H1 (cell line): Measurements from ENCODE around the gene CADM2. TPM values are rescaled to one million over a fixed set of nuclear protein-coding genes. Genes with fewer than 3 reads are reported as not detected.

Source experiments
- CTCF ChIA-PET: fragments of 300-600 bp; sonication (Branson Sonifier 250); formaldehyde crosslinking; loops from one replicate; lab custom pipeline; 2021; ENCODE audit not compliant: partially characterized antibody; lab: Charles Lee
- POLR2A ChIA-PET: fragments of 300-600 bp; sonication (Branson Sonifier 250); formaldehyde crosslinking; loops from one replicate; lab custom pipeline; 2021; ENCODE audit warnings: inconsistent platforms; ENCODE audit not compliant: partially characterized antibody; lab: Charles Lee
- DNase-seq, 2 experiments: peaks; one replicate each; pipeline versions ENCODE4 v3.0.0 to v3.0.0-alpha.2; 2010 to 2022; ENCODE audit warnings: low spot score in 2 of 2, low read depth in 1 of 2, mixed read lengths in 1 of 2
- FAIRE-seq: peaks from 2 replicates; lab custom pipeline; 2011; peaks lifted over from hg19 to GRCh38; lab: Jason Lieb, UNC
- H2AFZ ChIP-seq: 2 replicates; pipeline ENCODE4 v1.8.1; 2012; ENCODE audit warnings: low read length, inconsistent platforms
- H2AK5ac ChIP-seq: 2 replicates; pipeline ENCODE4 v1.6.1; 2013; ENCODE audit warnings: low read depth, low read length
- H2BK120ac ChIP-seq: replicated peaks from 2 replicates; pipeline ENCODE3; 2013; ENCODE audit warnings: low read depth, low read length, inconsistent platforms
- H2BK12ac ChIP-seq: 2 replicates; pipeline ENCODE4 v1.6.1; 2013; ENCODE audit warnings: low read depth, low read length
- H2BK15ac ChIP-seq: 2 replicates; pipeline ENCODE4 v1.6.1; 2013; ENCODE audit warnings: low read length
- H2BK20ac ChIP-seq: 2 replicates; pipeline ENCODE4 v1.6.1; 2013; ENCODE audit warnings: low read length
- H2BK5ac ChIP-seq: 2 replicates; pipeline ENCODE4 v1.6.1; 2013; ENCODE audit warnings: low read depth, low read length
- H3K14ac ChIP-seq: 2 replicates; pipeline ENCODE4 v1.6.1; 2013; ENCODE audit warnings: inconsistent platforms; ENCODE audit not compliant: insufficient read length
- H3K18ac ChIP-seq: 2 replicates; pipeline ENCODE4 v1.6.1; 2013; ENCODE audit warnings: low read length; ENCODE audit errors: extremely low read depth
- H3K23ac ChIP-seq: 2 replicates; pipeline ENCODE4 v1.6.1; 2013; ENCODE audit warnings: inconsistent platforms; ENCODE audit not compliant: insufficient read length
- H3K23me2 ChIP-seq: 2 replicates; pipeline ENCODE4 v1.6.1; 2013; ENCODE audit warnings: low read depth, low read length
- H3K27ac ChIP-seq: 2 replicates; pipeline ENCODE4 v1.6.1; 2011; ENCODE audit warnings: low read depth, low read length, inconsistent platforms
- H3K27me3 ChIP-seq, 4 experiments: replicated peaks in 1 of 4; 1 replicate in 1 of 4; 2 replicates in 3 of 4; pipeline versions ENCODE4 v1.6.1 to v1.8.1; 2011 to 2013; ENCODE audit warnings: low read length in 3 of 4, mild to moderate bottlenecking in 3 of 4, inconsistent platforms in 2 of 4, mixed read lengths in 2 of 4, moderate library complexity in 1 of 4; ENCODE audit not compliant: control insufficient read depth in 3 of 4, insufficient read depth in 3 of 4; ENCODE audit errors: extremely low read depth in 1 of 4
- H3K36me3 ChIP-seq, 4 experiments: 2 replicates each; pipeline versions ENCODE4 v1.6.1 to v1.8.1; 2011 to 2013; ENCODE audit warnings: mild to moderate bottlenecking in 4 of 4, low read length in 3 of 4, moderate library complexity in 2 of 4, control low read depth in 1 of 4, inconsistent platforms in 1 of 4; ENCODE audit not compliant: insufficient read depth in 4 of 4, control insufficient read depth in 2 of 4
- H3K4ac ChIP-seq: replicated peaks from 2 replicates; pipeline ENCODE3; 2013; ENCODE audit warnings: low read length, low read depth, mixed read lengths, inconsistent platforms; ENCODE audit not compliant: insufficient read length
- H3K4me1 ChIP-seq, 4 experiments: replicated peaks in 1 of 4; 1 replicate in 1 of 4; 2 replicates in 3 of 4; pipeline versions ENCODE4 v1.6.1 to v1.8.1; 2011 to 2013; ENCODE audit warnings: low read length in 3 of 4, inconsistent platforms in 2 of 4, mixed read lengths in 1 of 4; ENCODE audit not compliant: insufficient read depth in 4 of 4, control insufficient read depth in 3 of 4
- H3K4me2 ChIP-seq, 2 experiments: 2 replicates each; pipeline versions ENCODE4 v1.6.1 to v1.8.1; 2011 to 2013; ENCODE audit warnings: low read depth in 2 of 2, low read length in 2 of 2, control low read depth in 1 of 2, inconsistent platforms in 1 of 2, mild to moderate bottlenecking in 1 of 2; ENCODE audit not compliant: insufficient read depth in 1 of 2
- H3K4me3 ChIP-seq, 4 experiments: fragments of 200-600, 300-600 bp in 1 of 4; sonication (generic), shearing (Covaris generic), sonication (Bioruptor Twin) in 1 of 4; 2 replicates each; pipeline versions ENCODE4 v1.5.1 to v1.8.1; 2011 to 2016; ENCODE audit warnings: low read length in 4 of 4, low read depth in 3 of 4, control low read depth in 2 of 4, inconsistent platforms in 2 of 4, mild to moderate bottlenecking in 2 of 4, mixed read lengths in 1 of 4, moderate library complexity in 1 of 4; ENCODE audit not compliant: insufficient read depth in 2 of 4; ENCODE audit errors: extremely low read depth in 1 of 4
- H3K56ac ChIP-seq: replicated peaks from 2 replicates; pipeline ENCODE3; 2013; ENCODE audit warnings: low read depth, mild to moderate bottlenecking, mixed read lengths, low read length, inconsistent platforms; ENCODE audit not compliant: insufficient read length
- H3K79me1 ChIP-seq: 2 replicates; pipeline ENCODE4 v1.6.1; 2013; ENCODE audit warnings: low read depth, low read length, control low read depth
- H3K79me2 ChIP-seq, 2 experiments: 2 replicates each; pipeline versions ENCODE4 v1.6.1 to v1.8.1; 2012 to 2013; ENCODE audit warnings: low read length in 2 of 2, mild to moderate bottlenecking in 2 of 2, inconsistent platforms in 1 of 2; ENCODE audit not compliant: insufficient read depth in 2 of 2, control insufficient read depth in 1 of 2
- H3K9ac ChIP-seq, 4 experiments: replicated peaks in 1 of 4; 1 replicate in 1 of 4; 2 replicates in 3 of 4; pipeline versions ENCODE4 v1.6.1 to v1.8.1; 2011 to 2013; ENCODE audit warnings: low read depth in 3 of 4, low read length in 3 of 4, control low read depth in 2 of 4, mild to moderate bottlenecking in 2 of 4, moderate library complexity in 2 of 4, inconsistent platforms in 1 of 4; ENCODE audit errors: extremely low read depth in 1 of 4
- H3K9me3 ChIP-seq, 2 experiments: 2 replicates each; pipeline versions ENCODE4 v1.6.1 to v1.8.1; 2012 to 2013; ENCODE audit warnings: mild to moderate bottlenecking in 2 of 2, moderate library complexity in 2 of 2, control low read depth in 1 of 2, inconsistent platforms in 1 of 2, low read depth in 1 of 2, low read length in 1 of 2, mixed read lengths in 1 of 2; ENCODE audit not compliant: insufficient read depth in 2 of 2
- H4K20me1 ChIP-seq, 2 experiments: replicated peaks in 1 of 2; 2 replicates each; pipeline versions ENCODE3 to v1.8.1; 2011 to 2013; ENCODE audit warnings: inconsistent platforms in 2 of 2, low read length in 2 of 2, mild to moderate bottlenecking in 1 of 2; ENCODE audit not compliant: insufficient read depth in 2 of 2, control insufficient read depth in 1 of 2
- H4K5ac ChIP-seq: 2 replicates; pipeline ENCODE4 v1.6.1; 2013; ENCODE audit warnings: low read length, low read depth, mixed read lengths, inconsistent platforms; ENCODE audit not compliant: insufficient read length
- H4K8ac ChIP-seq: 2 replicates; pipeline ENCODE4 v1.8.0; 2013; ENCODE audit warnings: mild to moderate bottlenecking, moderate library complexity, low read length, inconsistent platforms; ENCODE audit not compliant: insufficient read depth; ENCODE audit errors: extremely low read depth
- H4K91ac ChIP-seq: replicated peaks from 2 replicates; pipeline ENCODE3; 2013; ENCODE audit warnings: low read length, mixed read lengths, inconsistent platforms; ENCODE audit not compliant: insufficient read length
- CHD2 ChIP-seq: IDR thresholded peaks from 2 replicates; pipeline ENCODE4 v1.6.1; 2012; ENCODE audit warnings: low read length, improper control_type of control experiment
- GABPA ChIP-seq: IDR thresholded peaks from 2 replicates; pipeline ENCODE4 v1.6.1; 2011; ENCODE audit warnings: mild to moderate bottlenecking, low read length, moderate library complexity, borderline replicate concordance; ENCODE audit not compliant: insufficient read depth
- GTF2F1 ChIP-seq: IDR thresholded peaks from 2 replicates; pipeline ENCODE4 v1.6.1; 2012; ENCODE audit warnings: low read depth, low read length, improper control_type of control experiment, borderline replicate concordance
- WGBS, 2 experiments: shearing (Covaris generic) in 1 of 2; methylation state at CpG; one replicate each; pipeline versions ENCODE4 v1.1.6 to v1.1.7; 2013 to 2015; ENCODE audit warnings: low lambda C conversion rate in 2 of 2, mixed read lengths in 2 of 2, inconsistent platforms in 1 of 2, low coverage in 1 of 2, missing lambda C conversion rate in 1 of 2; ENCODE audit not compliant: insufficient replicate concordance in 2 of 2, insufficient coverage in 1 of 2, insufficient read length in 1 of 2; ENCODE audit errors: extremely low coverage in 1 of 2, missing lambda C conversion rate in 1 of 2; 5-methylcytosine and 5-hydroxymethylcytosine counted together
- polyA plus RNA-seq, 7 experiments: library from polyadenylated mRNA; depleted of rRNA in 3 of 7; stranded (reverse) in 5 of 7; unstranded in 2 of 7; fragments of >200 nt in 5 of 7; fragments of 200-250 nt in 2 of 7; gene quantifications; 1 replicate in 5 of 7; 2 replicates in 1 of 7; 4 replicates in 1 of 7; pipeline versions ENCODE4 v1.2.1 to v1.2.3, GENCODE V29; 2011 to 2013; ENCODE audit warnings: missing spikeins in 2 of 7, mixed read lengths in 2 of 7
- total RNA-seq: library from RNA; stranded (reverse); fragmentation: NEBNext Ultra II Directional; extraction: Animal tissue kit (Norgen Biotek cat#: 25700); gene quantifications from 2 replicates; pipeline ENCODE4 v1.2.1, GENCODE V29; 2021
- TF ChIP-seq, protein P1 (sequence below): IDR thresholded peaks from 2 replicates; pipeline ENCODE4 v1.6.1; 2012; ENCODE audit warnings: inconsistent platforms

CADM2 gene
- total and polyA plus RNA-seq, 2 of the 8 experiments (the other 6 are each of a cell fraction or from before 2014, with no cell fraction given), result 14.9 to 20.9 TPM

DNA sequence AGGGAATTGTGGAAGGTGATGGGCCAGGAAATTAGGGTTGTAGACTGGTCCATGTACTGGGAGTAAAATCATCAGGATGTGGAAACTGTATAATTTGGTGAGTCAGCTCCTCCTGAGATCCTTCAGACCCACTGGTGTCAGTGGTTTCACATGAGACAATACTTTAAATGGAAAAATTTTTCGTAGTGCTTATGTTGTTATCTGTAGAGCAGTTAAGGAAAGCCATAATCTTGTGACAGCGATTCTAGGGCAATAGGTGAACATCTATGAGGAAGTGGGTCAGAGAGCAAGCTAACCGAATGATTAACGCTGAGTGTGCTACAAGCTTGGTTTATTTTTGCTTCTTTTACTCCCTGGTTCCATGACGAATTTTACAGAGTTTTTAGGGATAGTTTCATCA lies 200.6 kb downstream of the CADM2 start:
- H3K4me2 ChIP-seq, result no peak overlapping the region
- H3K56ac ChIP-seq, result no peak overlapping the region
- no peak overlapping the region for H2AK5ac ChIP-seq
- H4K8ac ChIP-seq, result no peak overlapping the region
- no peak overlapping the region for H3K4me3 ChIP-seq
- H2BK120ac ChIP-seq, result no peak overlapping the region
- H3K4ac ChIP-seq, result no peak overlapping the region
- no peak overlapping the region for H2AFZ ChIP-seq
- H3K27ac ChIP-seq, result no peak overlapping the region
- DNase-seq (no peak), FAIRE-seq (no peak)
- H2BK12ac ChIP-seq, result no peak overlapping the region
- H3K36me3 ChIP-seq, result no peaks in the 10 kb centered on the region
- H3K14ac ChIP-seq, result no peak overlapping the region
- H4K91ac ChIP-seq, result no peak overlapping the region
- ChIA-PET CTCF (interaction anchor here (1.0 kb wide), 1 partner anchor 407 kb away, joined by 3 read pairs; no protein-coding TSS in a partner anchor), POLR2A (no interaction called here)
- no peak overlapping the region for H3K18ac ChIP-seq
- H4K20me1 ChIP-seq, result no peaks in the 10 kb centered on the region
- no peak overlapping the region for H2BK15ac ChIP-seq
- no peaks in the 10 kb centered on the region for H3K9me3 ChIP-seq
- no peak overlapping the region for H3K23ac ChIP-seq
- peaks cover 0 to 3% (median under 1%) of the 10 kb centered on the region in 4 experiments; a peak in 1 of 7 replicates for H3K4me1 ChIP-seq
- 92% methylated on average over 5 of the region's 5 CpGs; no CpG with 5 or more reads in 1 of the 2 experiments for WGBS, 2 experiments
- H2BK5ac ChIP-seq, result no peak overlapping the region
- H3K79me1 ChIP-seq, result no peaks in the 10 kb centered on the region
- H2BK20ac ChIP-seq, result no peak overlapping the region
- H4K5ac ChIP-seq, result no peak overlapping the region
- H3K9ac ChIP-seq, result no peak overlapping the region
- TF ChIP-seq GTF2F1 (no peak), CHD2 (no peak), GABPA (no peak)
- TF ChIP-seq, protein P1, sequence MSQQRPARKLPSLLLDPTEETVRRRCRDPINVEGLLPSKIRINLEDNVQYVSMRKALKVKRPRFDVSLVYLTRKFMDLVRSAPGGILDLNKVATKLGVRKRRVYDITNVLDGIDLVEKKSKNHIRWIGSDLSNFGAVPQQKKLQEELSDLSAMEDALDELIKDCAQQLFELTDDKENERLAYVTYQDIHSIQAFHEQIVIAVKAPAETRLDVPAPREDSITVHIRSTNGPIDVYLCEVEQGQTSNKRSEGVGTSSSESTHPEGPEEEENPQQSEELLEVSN, result no peak
- no peaks in the 10 kb centered on the region for H3K27me3 ChIP-seq
- H3K79me2 ChIP-seq, result no peaks in the 10 kb centered on the region
- H3K23me2 ChIP-seq, result no peaks in the 10 kb centered on the region
